Lower leg skin (tissue), 3 donors: ENCODE results near the gene RBM22.

Experiments used
- POLR2A ChIP-seq, 2 donors: fragments of 450-650 bp; IDR thresholded peaks; one replicate each; pipeline ENCODE4 v1.6.1; 2016 to 2017; ENCODE audit warnings: antibody characterized with exemption in 2 of 2, mild to moderate bottlenecking in 1 of 2, moderate library complexity in 1 of 2
- TF ChIP-seq, protein P1 (sequence below), 3 donors: fragments of 450-650 bp; IDR thresholded peaks; one replicate each; pipeline ENCODE4 v1.5.1; 2016; ENCODE audit warnings: antibody characterized with exemption in 3 of 3, mild to moderate bottlenecking in 3 of 3, moderate library complexity in 2 of 3

DNA sequence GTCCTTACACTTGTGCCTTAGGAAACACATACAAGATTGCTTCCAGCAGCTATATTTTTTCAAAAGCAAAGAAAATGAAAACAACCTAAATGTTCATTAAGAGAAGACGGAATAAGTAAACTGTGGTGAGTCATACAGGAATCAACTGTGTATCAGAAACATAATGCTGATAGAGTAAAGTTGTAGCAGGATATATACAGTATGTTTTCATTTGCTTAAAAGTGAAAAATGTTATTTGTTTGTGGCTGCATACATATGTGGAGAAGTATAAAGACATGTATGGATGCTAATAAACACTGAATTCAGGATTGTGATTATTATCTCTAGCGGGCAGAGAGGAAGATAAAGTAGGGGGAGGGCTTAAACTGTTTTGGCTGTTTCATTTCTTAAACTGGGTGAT is 49.6 kb upstream of the RBM22 start:
- TF ChIP-seq, protein P1, sequence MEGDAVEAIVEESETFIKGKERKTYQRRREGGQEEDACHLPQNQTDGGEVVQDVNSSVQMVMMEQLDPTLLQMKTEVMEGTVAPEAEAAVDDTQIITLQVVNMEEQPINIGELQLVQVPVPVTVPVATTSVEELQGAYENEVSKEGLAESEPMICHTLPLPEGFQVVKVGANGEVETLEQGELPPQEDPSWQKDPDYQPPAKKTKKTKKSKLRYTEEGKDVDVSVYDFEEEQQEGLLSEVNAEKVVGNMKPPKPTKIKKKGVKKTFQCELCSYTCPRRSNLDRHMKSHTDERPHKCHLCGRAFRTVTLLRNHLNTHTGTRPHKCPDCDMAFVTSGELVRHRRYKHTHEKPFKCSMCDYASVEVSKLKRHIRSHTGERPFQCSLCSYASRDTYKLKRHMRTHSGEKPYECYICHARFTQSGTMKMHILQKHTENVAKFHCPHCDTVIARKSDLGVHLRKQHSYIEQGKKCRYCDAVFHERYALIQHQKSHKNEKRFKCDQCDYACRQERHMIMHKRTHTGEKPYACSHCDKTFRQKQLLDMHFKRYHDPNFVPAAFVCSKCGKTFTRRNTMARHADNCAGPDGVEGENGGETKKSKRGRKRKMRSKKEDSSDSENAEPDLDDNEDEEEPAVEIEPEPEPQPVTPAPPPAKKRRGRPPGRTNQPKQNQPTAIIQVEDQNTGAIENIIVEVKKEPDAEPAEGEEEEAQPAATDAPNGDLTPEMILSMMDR (IDR thresholded peaks at IDR 0.05) = no peak
- TF ChIP-seq POLR2A (IDR thresholded peaks at IDR 0.05) = no peak
